Neutrophil (primary cell): ENCODE data around the gene ANKDD1B.

Experiments
- H3K27ac ChIP-seq: fragments of 200-600 bp; sonication (generic); 2 replicates; pipeline ENCODE4 v1.5.1; 2016; ENCODE audit warnings: mild to moderate bottlenecking, moderate library complexity
- H3K27me3 ChIP-seq: fragments of 200-600 bp; sonication (generic); 2 replicates; pipeline ENCODE4 v1.6.0; 2016; ENCODE audit warnings: mild to moderate bottlenecking
- H3K36me3 ChIP-seq: fragments of 200-600 bp; sonication (generic); 2 replicates; pipeline ENCODE4 v1.5.1; 2017
- H3K4me1 ChIP-seq, 2 experiments: fragments of 200-600 bp in 1 of 2; sonication (generic) in 1 of 2; 1 replicate in 1 of 2; 2 replicates in 1 of 2; pipeline versions ENCODE4 v1.5.1 to v1.6.1; 2013 to 2016; ENCODE audit warnings: low read depth in 1 of 2, low read length in 1 of 2, mild to moderate bottlenecking in 1 of 2, moderate library complexity in 1 of 2; ENCODE audit not compliant: control insufficient read depth in 1 of 2, insufficient read depth in 1 of 2
- H3K4me3 ChIP-seq, 2 experiments: fragments of 200-600 bp in 1 of 2; sonication (generic) in 1 of 2; 1 replicate in 1 of 2; 2 replicates in 1 of 2; pipeline ENCODE4 v1.5.1; 2013 to 2016; ENCODE audit warnings: low read depth in 1 of 2, low read length in 1 of 2, mild to moderate bottlenecking in 1 of 2, moderate library complexity in 1 of 2
- H3K9me3 ChIP-seq: fragments of 200-600 bp; sonication (generic); 2 replicates; pipeline ENCODE4 v1.5.1; 2016
- CTCF ChIP-seq: fragments of 200-600 bp; sonication (generic); IDR thresholded peaks from 2 replicates; pipeline ENCODE4 v1.5.1; 2016; ENCODE audit warnings: antibody characterized with exemption

ANKDD1B gene

GRCh38 chr5:75653521-75653920 lies 42.3 kb downstream of the ANKDD1B start:
- no peak overlapping the region for H3K27ac ChIP-seq
- H3K27me3 ChIP-seq: no peaks in the 10 kb centered on the region
- no peaks in the 10 kb centered on the region for H3K36me3 ChIP-seq
- H3K4me3 ChIP-seq: no peak overlapping the region
- H3K4me1 ChIP-seq: no peaks in the 10 kb centered on the region
- H3K9me3 ChIP-seq: no peaks in the 10 kb centered on the region
- no peak for TF ChIP-seq CTCF

GRCh38 chr5:75654693-75655295 lies 43.5 kb downstream of the ANKDD1B start:
- TF ChIP-seq CTCF: no peak
- H3K27ac ChIP-seq: no peak overlapping the region
- H3K27me3 ChIP-seq: no peaks in the 10 kb centered on the region
- no peaks in the 10 kb centered on the region for H3K9me3 ChIP-seq
- H3K4me1 ChIP-seq: no peaks in the 10 kb centered on the region
- H3K4me3 ChIP-seq: no peak overlapping the region
- H3K36me3 ChIP-seq: no peaks in the 10 kb centered on the region

- no peaks in the 10 kb centered on the region for H3K27me3 ChIP-seq
- TF ChIP-seq CTCF: no peak
- no peaks in the 10 kb centered on the region for H3K4me1 ChIP-seq
- no peaks in the 10 kb centered on the region for H3K9me3 ChIP-seq
- H3K36me3 ChIP-seq: no peaks in the 10 kb centered on the region
- H3K27ac ChIP-seq: no peak overlapping the region
- no peak overlapping the region for H3K4me3 ChIP-seq
These were observed 45.2 kb downstream of the ANKDD1B start for GRCh38 chr5:75656311-75657003.

- TF ChIP-seq CTCF: no peak
- H3K27ac ChIP-seq: no peak overlapping the region
- no peaks in the 10 kb centered on the region for H3K4me1 ChIP-seq
- H3K9me3 ChIP-seq: no peaks in the 10 kb centered on the region
- no peak overlapping the region for H3K4me3 ChIP-seq
- no peaks in the 10 kb centered on the region for H3K27me3 ChIP-seq
- no peaks in the 10 kb centered on the region for H3K36me3 ChIP-seq
These were observed 48.7 kb downstream of the ANKDD1B start for GRCh38 chr5:75659791-75660450.

- Histone ChIP-seq H3K4me1 (no peaks in the 10 kb centered on the region), H3K4me3 (no peak overlapping the region), H3K27me3 (no peaks in the 10 kb centered on the region), H3K36me3 (no peaks in the 10 kb centered on the region), H3K27ac (no peak overlapping the region), H3K9me3 (no peaks in the 10 kb centered on the region)
- TF ChIP-seq CTCF: no peak
These were observed 49.6 kb downstream of the ANKDD1B start for GRCh38 chr5:75660678-75661465.
